HG03066 (cell line): Measurements from ENCODE around the gene SLC25A11.
"Not testable (repeated sequence)": the region's sequence is repeated elsewhere in the genome, so short reads cannot be mapped to it uniquely, and the experiment has no call there.

ENCODE experiments used
- ATAC-seq: cut with Tn5 transposase; IDR thresholded peaks from one replicate; pipeline ENCODE4 v1.9.1; 2021; ENCODE audit warnings: low read depth; ENCODE audit not compliant: unreplicated experiment

The SLC25A11 gene

DNA sequence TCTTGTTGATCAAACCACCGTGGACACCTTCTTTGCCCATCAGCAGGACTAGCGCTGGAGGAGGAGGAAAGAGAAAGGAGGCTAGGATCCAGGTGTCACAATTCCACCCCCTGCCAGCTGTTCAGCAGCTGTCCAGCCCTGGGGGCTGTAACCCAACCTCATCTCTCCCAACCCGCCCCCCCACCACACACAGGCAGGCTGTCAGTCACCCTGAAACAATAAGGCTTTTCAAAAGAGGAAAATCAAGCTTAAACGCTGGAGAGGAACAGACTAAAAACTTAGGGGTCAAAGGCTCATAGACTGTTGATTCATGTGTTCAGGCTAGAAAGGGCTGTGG, 6.1 kb upstream of the SLC25A11 start:
- no peak for ATAC-seq

GRCh38 chr17:4945176-4945943, 5.5 kb upstream of the SLC25A11 start:
- ATAC-seq: no peak

DNA sequence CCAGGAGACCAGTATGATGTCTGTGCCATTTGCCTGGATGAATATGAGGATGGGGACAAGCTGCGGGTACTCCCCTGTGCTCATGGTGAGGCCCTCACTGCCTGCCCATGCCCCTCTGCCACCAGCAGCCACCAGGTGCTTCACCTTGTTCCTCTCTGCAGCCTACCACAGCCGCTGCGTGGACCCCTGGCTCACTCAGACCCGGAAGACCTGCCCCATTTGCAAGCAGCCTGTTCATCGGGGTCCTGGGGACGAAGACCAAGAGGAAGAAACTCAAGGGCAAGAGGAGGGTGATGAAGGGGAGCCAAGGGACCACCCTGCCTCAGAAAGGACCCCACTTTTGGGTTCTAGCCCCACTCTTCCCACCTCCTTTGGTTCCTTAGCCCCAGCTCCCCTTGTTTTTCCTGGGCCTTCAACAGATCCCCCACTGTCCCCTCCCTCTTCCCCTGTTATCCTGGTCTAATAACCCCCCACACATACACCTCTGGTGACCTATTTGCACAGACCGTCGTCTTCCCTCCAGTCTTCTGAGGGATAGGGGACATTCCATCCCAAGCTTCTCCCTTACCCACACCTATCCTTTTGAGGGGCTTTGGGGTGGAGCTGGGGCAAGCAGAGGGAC, 4.8 kb upstream of the SLC25A11 start:
- ATAC-seq: no peak

DNA sequence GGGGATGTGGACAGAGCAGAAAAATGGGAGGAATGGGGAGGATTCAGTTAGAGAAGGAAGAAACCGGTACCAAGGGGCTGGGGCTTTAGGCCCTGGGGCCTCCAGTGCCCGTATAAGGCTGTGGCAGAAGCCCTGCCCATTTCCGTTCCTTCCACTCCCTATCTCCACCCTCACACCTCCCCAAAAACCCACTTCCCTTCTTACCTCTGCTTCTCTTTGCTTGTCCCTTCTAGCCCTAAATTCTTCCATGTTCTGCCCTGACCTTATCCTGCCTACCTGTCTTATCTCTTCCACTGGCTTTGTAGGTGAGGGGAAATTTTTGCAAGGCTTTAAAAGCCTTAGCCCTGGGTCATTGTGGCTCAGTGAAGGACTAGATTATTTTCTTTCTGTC, 4.3 kb upstream of the SLC25A11 start:
- ATAC-seq: no peak

DNA sequence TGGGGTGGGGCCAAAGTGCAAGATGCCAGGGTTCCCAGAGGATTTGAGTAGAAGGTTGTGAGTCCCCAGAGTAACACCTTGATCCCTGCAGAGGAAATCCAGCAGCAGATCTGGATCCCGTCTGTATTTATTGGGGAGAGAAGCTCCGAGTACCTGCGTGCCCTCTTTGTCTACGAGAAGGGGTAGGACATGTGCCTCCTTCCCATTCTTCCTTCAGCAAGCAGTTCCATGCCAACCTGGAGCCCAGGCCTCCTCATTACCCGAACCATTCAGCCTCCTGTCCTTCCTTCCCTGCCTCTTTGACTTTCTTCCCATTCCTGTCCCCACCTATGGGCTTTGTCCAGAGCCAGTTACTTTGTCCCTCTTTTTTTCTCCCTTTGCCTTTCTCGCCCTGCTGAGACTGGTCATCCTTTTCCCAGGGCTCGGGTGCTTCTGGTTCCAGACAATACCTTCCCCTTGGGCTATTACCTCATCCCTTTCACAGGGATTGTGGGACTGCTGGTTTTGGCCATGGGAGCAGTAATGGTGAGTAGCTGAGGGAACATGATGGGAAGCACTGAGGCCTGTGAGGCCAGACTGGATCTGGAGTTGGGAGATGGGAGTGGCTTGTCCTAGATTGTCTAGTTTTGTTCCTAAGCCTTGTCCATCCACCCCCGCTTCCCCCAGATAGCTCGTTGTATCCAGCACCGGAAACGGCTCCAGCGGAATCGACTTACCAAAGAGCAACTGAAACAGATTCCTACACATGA, 3.1 kb upstream of the SLC25A11 start:
- ATAC-seq: no peak

DNA sequence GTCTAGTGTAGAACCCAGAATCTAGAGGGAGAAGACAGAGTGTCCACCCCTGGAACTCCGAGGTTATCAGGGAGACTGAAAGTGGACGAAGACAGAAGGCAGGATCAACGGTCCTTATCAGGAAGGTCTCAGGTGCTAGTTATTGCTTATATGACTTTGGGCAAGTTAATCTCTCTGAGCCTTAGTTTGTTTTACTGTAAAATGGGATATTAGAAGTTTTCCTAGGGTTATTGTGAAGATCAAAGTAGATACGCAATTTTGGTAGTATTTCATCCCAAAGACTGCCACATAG, 1.4 kb upstream of the SLC25A11 start:
- ATAC-seq: no peak

GRCh38 chr17:4940555-4941318, 891 bp upstream of the SLC25A11 start:
- no peak for ATAC-seq

GRCh38 chr17:4939546-4939795, 375 bp downstream of the SLC25A11 start:
- ATAC-seq: no peak

GRCh38 chr17:4938688-4939545, 929 bp downstream of the SLC25A11 start:
- ATAC-seq: no peak

DNA sequence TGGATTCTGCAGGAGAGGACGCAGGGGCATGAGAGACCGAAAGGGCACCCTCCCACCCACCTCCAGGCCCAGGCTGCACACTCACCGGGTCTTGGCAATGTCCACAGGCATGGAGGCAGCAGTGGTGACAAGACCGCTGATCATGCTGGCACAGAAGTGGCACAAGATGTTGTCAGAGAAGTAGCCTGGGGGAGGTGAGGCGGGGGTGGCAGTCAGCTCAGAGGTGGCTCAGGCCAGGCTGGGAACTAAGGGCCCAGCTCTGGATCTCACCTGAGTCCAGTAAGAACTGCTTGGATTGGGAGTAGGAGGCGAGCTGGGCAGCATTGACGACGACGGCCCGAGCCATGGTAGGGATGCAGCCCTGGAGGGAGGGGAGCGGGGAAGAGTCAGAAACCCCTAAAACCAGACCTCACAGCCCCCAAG, 1.8 kb downstream of the SLC25A11 start:
- no peak for ATAC-seq

DNA sequence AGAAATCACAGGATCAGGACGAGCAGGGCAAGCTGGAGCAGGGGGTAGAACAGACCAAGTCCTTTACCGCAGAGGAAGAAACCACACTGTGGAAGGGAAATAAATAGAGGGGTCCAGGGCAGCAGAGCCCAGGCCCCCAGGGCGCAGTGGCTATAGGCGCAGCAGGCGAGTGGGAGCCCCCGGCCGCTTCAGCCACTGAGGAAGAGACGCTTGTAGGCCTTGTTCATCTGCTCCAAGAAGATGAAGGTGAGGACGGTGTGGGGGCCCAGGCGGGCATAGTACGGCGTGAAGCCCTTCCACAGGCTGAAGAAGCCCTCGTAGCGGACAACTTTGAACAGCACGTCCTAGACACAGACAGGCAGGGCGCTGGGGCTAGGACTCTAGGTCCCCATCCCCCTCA, 2.3 kb downstream of the SLC25A11 start:
- no peak for ATAC-seq

GRCh38 chr17:4936436-4936835, 3.4 kb downstream of the SLC25A11 start:
- no peak for ATAC-seq

GRCh38 chr17:4935650-4936049, 4.2 kb downstream of the SLC25A11 start:
- no peak for ATAC-seq

DNA sequence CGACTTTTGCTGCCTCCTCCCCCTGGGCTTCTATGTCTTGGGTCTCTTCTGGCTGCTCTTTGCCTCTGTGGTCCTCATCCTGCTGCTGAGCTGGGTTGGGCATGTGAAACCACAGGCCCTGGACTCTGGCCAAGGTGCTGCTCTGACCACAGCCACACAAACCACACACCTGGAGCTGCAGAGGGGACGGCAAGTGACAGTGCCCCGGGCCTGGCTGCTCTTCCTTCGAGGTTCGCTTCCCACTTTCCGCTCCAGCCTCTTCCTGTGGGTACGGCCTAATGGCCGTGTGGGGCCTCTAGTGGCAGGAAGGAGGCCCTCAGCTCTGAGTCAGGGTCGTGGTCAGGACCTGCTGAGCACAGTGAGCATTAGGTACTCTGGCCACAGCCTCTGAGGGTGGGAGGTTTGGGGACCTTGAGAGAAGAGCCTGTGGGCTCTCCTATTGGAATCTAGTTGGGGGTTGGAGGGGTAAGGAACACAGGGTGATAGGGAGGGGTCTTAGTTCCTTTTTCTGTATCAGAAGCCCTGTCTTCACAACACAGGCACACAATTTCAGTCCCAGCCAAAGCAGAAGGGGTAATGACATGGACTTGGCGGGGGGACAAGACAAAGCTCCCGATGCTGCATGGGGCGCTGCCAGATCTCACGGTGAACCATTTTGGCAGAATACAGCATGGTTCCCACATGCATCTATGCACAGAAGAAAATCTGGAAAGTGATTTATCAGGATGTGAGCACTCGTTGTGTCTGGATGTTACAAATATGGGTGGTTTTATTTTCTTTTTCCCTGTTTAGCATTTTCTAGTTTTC, 5.5 kb downstream of the SLC25A11 start:
- ATAC-seq: peak; percentile 56

DNA sequence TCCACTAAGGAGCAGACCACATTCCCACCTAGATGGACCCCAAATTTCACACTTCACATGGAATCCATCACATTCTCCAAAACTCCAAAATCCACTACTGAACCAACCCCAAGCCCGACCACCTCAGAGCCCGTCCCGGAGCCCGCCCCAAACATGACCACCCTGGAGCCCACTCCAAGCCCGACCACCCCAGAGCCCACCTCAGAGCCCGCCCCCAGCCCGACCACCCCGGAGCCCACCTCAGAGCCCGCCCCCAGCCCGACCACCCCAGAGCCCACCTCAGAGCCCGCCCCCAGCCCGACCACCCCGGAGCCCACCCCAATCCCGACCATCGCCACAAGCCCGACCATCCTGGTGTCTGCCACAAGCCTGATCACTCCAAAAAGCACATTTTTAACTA, 6.2 kb downstream of the SLC25A11 start:
- no peak for ATAC-seq

GRCh38 chr17:4932756-4933155, 7.1 kb downstream of the SLC25A11 start:
- no peak for ATAC-seq

- ATAC-seq: no peak
Observed at GRCh38 chr17:4931963-4932362, 7.9 kb downstream of the SLC25A11 start, which contains the start of gene GP1BA. GP1BA (plus strand) TSS chr17:4932277; CDS start chr17:4932605, 328 bp downstream.

DNA sequence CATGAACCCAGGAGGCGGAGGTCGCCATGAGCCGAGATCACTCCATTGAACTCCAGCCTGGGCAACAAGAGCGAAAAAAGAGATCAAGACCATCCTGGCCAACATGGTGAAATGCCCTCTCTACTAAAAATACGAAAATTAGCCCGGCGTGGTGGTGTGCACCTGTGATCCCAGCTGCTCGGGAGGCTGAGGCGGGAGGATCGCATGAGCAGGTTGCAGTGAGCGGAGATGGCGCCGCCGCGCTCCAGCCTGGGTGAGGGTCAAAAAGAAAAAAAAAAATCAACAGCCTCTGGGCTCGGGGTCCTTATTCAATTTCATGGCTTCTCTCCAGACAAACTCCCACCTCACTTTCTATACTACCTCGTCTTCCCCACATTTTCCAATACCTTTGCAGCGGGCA, 11.0 kb downstream of the SLC25A11 start:
- no peak for ATAC-seq

DNA sequence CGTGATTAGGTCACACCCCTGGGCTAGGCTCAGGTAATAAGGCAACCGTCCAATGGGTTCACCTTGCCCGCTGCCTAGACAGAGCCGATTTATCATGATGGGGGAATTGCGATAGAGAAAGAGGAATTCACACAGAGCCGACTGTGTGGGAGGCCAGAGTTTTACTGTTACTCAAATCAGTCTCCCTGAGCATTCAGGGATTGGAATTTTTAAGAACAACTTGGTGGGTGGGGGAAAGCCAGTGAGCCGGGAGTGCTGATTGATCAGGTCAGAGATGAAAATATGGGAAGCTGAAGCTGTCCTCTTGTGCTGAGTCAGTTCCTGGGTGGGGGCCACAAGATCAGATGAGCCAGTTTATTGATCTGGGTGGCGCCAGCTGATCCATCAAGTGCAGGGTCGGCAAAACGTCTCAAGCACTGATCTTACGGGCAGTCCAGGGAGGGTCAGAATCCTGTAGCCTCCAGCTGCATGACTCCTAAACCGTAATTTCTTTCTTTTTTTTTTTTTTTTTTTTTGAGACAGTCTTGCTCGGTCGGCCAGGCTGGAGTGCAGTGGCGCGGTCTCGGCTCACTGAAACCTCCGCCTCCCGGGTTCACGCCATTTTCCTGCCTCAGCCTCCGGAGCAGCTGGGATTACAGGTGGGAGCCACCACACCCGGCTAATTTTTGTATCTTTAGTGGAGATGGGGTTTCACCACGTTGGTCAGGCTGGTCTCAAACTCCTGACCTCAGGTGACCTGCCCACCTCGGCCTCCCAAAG, 13.1 kb downstream of the SLC25A11 start:
- not testable (repeated sequence) for ATAC-seq
